Endometrial microvascular endothelial cells (primary cell): ENCODE measurements around the gene CADPS2. TPM values are rescaled to one million over a fixed set of nuclear protein-coding genes. Genes with fewer than 3 reads are reported as not detected.
"Not testable (repeated sequence)": the region's sequence is repeated elsewhere in the genome, so short reads cannot be mapped to it uniquely, and the experiment has no call there.

Experiments used
- in situ Hi-C: cut with HindIII; loops from 2 replicates; pipeline ENCODE4 v1.10.0; 2017; ENCODE audit warnings: low sequenced_read_pairs, low pct_unique_long_range_greater_than_20kb; ENCODE audit errors: inconsistent ontology term
- total RNA-seq: library from RNA; depleted of rRNA; stranded (reverse); fragments of >200 nt; gene quantifications from one replicate; pipeline ENCODE4 v1.2.3, GENCODE V29; 2015; ENCODE audit errors: inconsistent ontology term

The CADPS2 gene
- total RNA-seq, 1 donor from 2014 or later: 43.5 TPM

GRCh38 chr7:122686360-122686878 lies 199.8 kb downstream of the CADPS2 start:
- in situ Hi-C loops: no loop called here

- in situ Hi-C loops: no loop called here
These were observed 201.8 kb downstream of the CADPS2 start for GRCh38 chr7:122684504-122684903.

GRCh38 chr7:122682815-122683550 lies 203.3 kb downstream of the CADPS2 start:
- in situ Hi-C loops: no loop called here

- in situ Hi-C loops: not testable (repeated sequence)
These were observed 205.1 kb downstream of the CADPS2 start for GRCh38 chr7:122681186-122681585.

- in situ Hi-C loops: no loop called here
These were observed 206.4 kb downstream of the CADPS2 start for GRCh38 chr7:122679813-122680212.

GRCh38 chr7:122679269-122679709 lies 207.0 kb downstream of the CADPS2 start:
- in situ Hi-C loops: not testable (repeated sequence)

GRCh38 chr7:122677149-122677548 lies 209.1 kb downstream of the CADPS2 start:
- in situ Hi-C loops: no loop called here

GRCh38 chr7:122676466-122676865 lies 209.8 kb downstream of the CADPS2 start:
- in situ Hi-C loops: no loop called here

GRCh38 chr7:122675621-122676020 lies 210.6 kb downstream of the CADPS2 start:
- in situ Hi-C loops: no loop called here

GRCh38 chr7:122675011-122675410 lies 211.2 kb downstream of the CADPS2 start:
- in situ Hi-C loops: no loop called here

- in situ Hi-C loops: no loop called here
These were observed 211.8 kb downstream of the CADPS2 start for GRCh38 chr7:122674502-122674901.

- in situ Hi-C loops: no loop called here
These were observed 212.3 kb downstream of the CADPS2 start for GRCh38 chr7:122673951-122674350.

GRCh38 chr7:122672536-122672935 lies 213.7 kb downstream of the CADPS2 start:
- in situ Hi-C loops: no loop called here

- in situ Hi-C loops: no loop called here
These were observed 222.5 kb downstream of the CADPS2 start for GRCh38 chr7:122663733-122664132.

- in situ Hi-C loops: no loop called here
These were observed 227.4 kb downstream of the CADPS2 start for GRCh38 chr7:122658856-122659255.

GRCh38 chr7:122653685-122654084 lies 232.6 kb downstream of the CADPS2 start:
- in situ Hi-C loops: no loop called here

GRCh38 chr7:122652876-122653275 lies 233.4 kb downstream of the CADPS2 start:
- in situ Hi-C loops: no loop called here

GRCh38 chr7:122651451-122651850 lies 234.8 kb downstream of the CADPS2 start:
- in situ Hi-C loops: no loop called here

GRCh38 chr7:122643250-122643649 lies 243.0 kb downstream of the CADPS2 start:
- in situ Hi-C loops: no loop called here

GRCh38 chr7:122638459-122638858 lies 247.8 kb downstream of the CADPS2 start:
- in situ Hi-C loops: no loop called here

- in situ Hi-C loops: no loop called here
These were observed 248.5 kb downstream of the CADPS2 start for GRCh38 chr7:122637784-122638183.
